Measurements from ENCODE around the gene AP1M1. TPM values are rescaled to one million over a fixed set of nuclear protein-coding genes. Genes with fewer than 3 reads are reported as not detected.

AP1M1 gene
- total and polyA plus RNA-seq, 2 donors (not counting 1 experiment from before 2014, with no cell fraction given): 94.4 to 113 TPM

DNA sequence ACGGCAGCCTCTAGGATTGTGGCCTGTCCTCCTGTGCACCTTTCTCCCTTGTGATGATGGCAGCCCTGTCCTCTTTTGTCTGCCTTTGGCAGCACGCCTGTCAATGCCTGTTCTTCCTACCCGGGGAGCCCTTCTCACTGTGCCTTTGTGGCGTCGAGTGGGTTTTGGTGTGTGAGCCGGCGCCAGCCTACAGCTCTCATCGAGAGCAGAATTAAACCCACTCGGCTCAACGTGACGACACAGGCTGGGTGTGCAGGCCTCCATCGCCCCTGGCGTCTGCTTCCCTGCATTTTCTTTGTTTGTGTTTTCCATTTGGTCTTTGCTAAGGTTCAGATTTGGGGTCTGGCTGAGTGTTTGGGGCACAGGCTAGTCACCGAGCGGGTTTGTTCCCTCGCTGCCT lies 34.4 kb downstream of the AP1M1 start:
- Histone ChIP-seq H4K20me1 (ENCODE audit: control insufficient read depth, extremely low read depth, insufficient read depth, low read length) (no peaks in the 10 kb centered on the region), H3K79me2 (ENCODE audit: control insufficient read depth, insufficient read depth, low read length) (no peaks in the 10 kb centered on the region), H3K9me3 (ENCODE audit: control insufficient read depth, insufficient read depth, low read depth, low read length) (no peaks in the 10 kb centered on the region), H3K27ac (ENCODE audit: insufficient read depth, low read length) (no peak overlapping the region), H2AFZ (ENCODE audit: low read length) (no peak overlapping the region), H3K27me3 (ENCODE audit: control insufficient read depth, insufficient read depth, low read length) (no peaks in the 10 kb centered on the region), H3K4me2 (ENCODE audit: extremely low read depth, insufficient read depth, low read length) (no peak overlapping the region), H3K4me1 (ENCODE audit: control insufficient read depth, extremely low read depth, insufficient read depth, low read length) (no peaks in the 10 kb centered on the region), H3K4me3 (replicated peaks in 1 of 4; ENCODE audit: control extremely low read depth in 1 of 4, insufficient read depth in 1 of 4, low read depth in 3 of 4, low read length in 4 of 4) (no peak overlapping the region), H3K9ac (ENCODE audit: insufficient read depth, low read length) (no peak overlapping the region), H3K36me3 (ENCODE audit: control insufficient read depth, insufficient read depth, low read length) (peaks cover 51% of the 10 kb centered on the region)
- DNase-seq (ENCODE audit: low read depth in 2 of 2): no peak
- TF ChIP-seq, protein P1, sequence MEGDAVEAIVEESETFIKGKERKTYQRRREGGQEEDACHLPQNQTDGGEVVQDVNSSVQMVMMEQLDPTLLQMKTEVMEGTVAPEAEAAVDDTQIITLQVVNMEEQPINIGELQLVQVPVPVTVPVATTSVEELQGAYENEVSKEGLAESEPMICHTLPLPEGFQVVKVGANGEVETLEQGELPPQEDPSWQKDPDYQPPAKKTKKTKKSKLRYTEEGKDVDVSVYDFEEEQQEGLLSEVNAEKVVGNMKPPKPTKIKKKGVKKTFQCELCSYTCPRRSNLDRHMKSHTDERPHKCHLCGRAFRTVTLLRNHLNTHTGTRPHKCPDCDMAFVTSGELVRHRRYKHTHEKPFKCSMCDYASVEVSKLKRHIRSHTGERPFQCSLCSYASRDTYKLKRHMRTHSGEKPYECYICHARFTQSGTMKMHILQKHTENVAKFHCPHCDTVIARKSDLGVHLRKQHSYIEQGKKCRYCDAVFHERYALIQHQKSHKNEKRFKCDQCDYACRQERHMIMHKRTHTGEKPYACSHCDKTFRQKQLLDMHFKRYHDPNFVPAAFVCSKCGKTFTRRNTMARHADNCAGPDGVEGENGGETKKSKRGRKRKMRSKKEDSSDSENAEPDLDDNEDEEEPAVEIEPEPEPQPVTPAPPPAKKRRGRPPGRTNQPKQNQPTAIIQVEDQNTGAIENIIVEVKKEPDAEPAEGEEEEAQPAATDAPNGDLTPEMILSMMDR (conservative IDR thresholded peaks at IDR 0.05 in 1 of 2, IDR thresholded peaks at IDR 0.05 in 1 of 2; ENCODE audit: low read depth in 1 of 2, low read length in 2 of 2): no peak
- no peak for TF ChIP-seq EZH2 (IDR thresholded peaks at IDR 0.05; ENCODE audit: low read length, missing control alignments)

DNA sequence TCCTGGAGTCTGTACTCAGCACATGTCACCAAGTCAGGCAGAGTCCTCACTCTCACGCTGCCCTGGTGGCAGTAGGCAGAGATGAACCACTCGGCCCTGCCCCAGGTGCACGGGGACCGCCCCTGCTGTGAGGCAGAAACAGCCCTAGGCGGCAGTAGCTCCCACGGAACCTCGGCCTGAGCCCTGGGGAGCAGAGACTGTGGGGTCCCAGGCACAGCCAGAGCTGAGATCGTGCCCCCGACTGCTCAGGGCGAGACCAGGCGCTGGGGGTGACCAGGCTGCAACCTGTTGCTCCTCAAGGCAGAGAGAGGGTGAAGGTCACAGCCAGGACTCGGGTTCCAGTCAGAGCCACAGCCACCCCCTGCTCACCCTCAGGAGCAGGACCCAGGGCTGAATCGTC lies 34.9 kb downstream of the AP1M1 start:
- no peaks in the 10 kb centered on the region for H4K20me1 ChIP-seq (ENCODE audit: control insufficient read depth, extremely low read depth, insufficient read depth, low read length)
- no peaks in the 10 kb centered on the region for H3K9me3 ChIP-seq (ENCODE audit: control insufficient read depth, insufficient read depth, low read depth, low read length)
- no peak overlapping the region for H3K4me2 ChIP-seq (ENCODE audit: extremely low read depth, insufficient read depth, low read length)
- no peak overlapping the region for H2AFZ ChIP-seq (ENCODE audit: low read length)
- H3K27ac ChIP-seq (ENCODE audit: insufficient read depth, low read length): no peak overlapping the region
- DNase-seq (ENCODE audit: low read depth in 2 of 2): no peak
- TF ChIP-seq EZH2 (IDR thresholded peaks at IDR 0.05; ENCODE audit: low read length, missing control alignments): no peak
- TF ChIP-seq, protein P1 (conservative IDR thresholded peaks at IDR 0.05 in 1 of 2, IDR thresholded peaks at IDR 0.05 in 1 of 2; ENCODE audit: low read depth in 1 of 2, low read length in 2 of 2): no peak
- H3K79me2 ChIP-seq (ENCODE audit: control insufficient read depth, insufficient read depth, low read length): no peaks in the 10 kb centered on the region
- H3K36me3 ChIP-seq (ENCODE audit: control insufficient read depth, insufficient read depth, low read length): peaks cover 47% of the 10 kb centered on the region
- no peak overlapping the region for H3K4me3 ChIP-seq (replicated peaks in 1 of 4; ENCODE audit: control extremely low read depth in 1 of 4, insufficient read depth in 1 of 4, low read depth in 3 of 4, low read length in 4 of 4)
- no peaks in the 10 kb centered on the region for H3K4me1 ChIP-seq (ENCODE audit: control insufficient read depth, extremely low read depth, insufficient read depth, low read length)
- no peak overlapping the region for H3K9ac ChIP-seq (ENCODE audit: insufficient read depth, low read length)
- no peaks in the 10 kb centered on the region for H3K27me3 ChIP-seq (ENCODE audit: control insufficient read depth, insufficient read depth, low read length)

GRCh38 chr19:16233081-16233776 lies 35.5 kb downstream of the AP1M1 start:
- Histone ChIP-seq H3K36me3 (ENCODE audit: control insufficient read depth, insufficient read depth, low read length) (peaks cover 40% of the 10 kb centered on the region), H3K27ac (ENCODE audit: insufficient read depth, low read length) (no peak overlapping the region), H3K4me3 (replicated peaks in 1 of 4; ENCODE audit: control extremely low read depth in 1 of 4, insufficient read depth in 1 of 4, low read depth in 3 of 4, low read length in 4 of 4) (no peak overlapping the region), H3K4me1 (ENCODE audit: control insufficient read depth, extremely low read depth, insufficient read depth, low read length) (no peaks in the 10 kb centered on the region), H3K27me3 (ENCODE audit: control insufficient read depth, insufficient read depth, low read length) (no peaks in the 10 kb centered on the region), H3K9me3 (ENCODE audit: control insufficient read depth, insufficient read depth, low read depth, low read length) (no peaks in the 10 kb centered on the region), H3K4me2 (ENCODE audit: extremely low read depth, insufficient read depth, low read length) (no peak overlapping the region), H4K20me1 (ENCODE audit: control insufficient read depth, extremely low read depth, insufficient read depth, low read length) (no peaks in the 10 kb centered on the region), H3K9ac (ENCODE audit: insufficient read depth, low read length) (no peak overlapping the region), H2AFZ (ENCODE audit: low read length) (no peak overlapping the region), H3K79me2 (ENCODE audit: control insufficient read depth, insufficient read depth, low read length) (no peaks in the 10 kb centered on the region)
- no peak for DNase-seq (ENCODE audit: low read depth in 2 of 2)
- TF ChIP-seq, protein P1 (conservative IDR thresholded peaks at IDR 0.05 in 1 of 2, IDR thresholded peaks at IDR 0.05 in 1 of 2; ENCODE audit: low read depth in 1 of 2, low read length in 2 of 2): no peak
- no peak for TF ChIP-seq EZH2 (IDR thresholded peaks at IDR 0.05; ENCODE audit: low read length, missing control alignments)

Data from fibroblast of lung (primary cell).